Fibroblast of peridontal ligament (primary cell): ENCODE results near the gene TOB2.
"Not testable (repeated sequence)": the region's sequence is repeated elsewhere in the genome, so short reads cannot be mapped to it uniquely, and the experiment has no call there.

Source experiments
- DNase-seq: peaks from one replicate; pipeline ENCODE4 v3.0.0-alpha.2; 2010; ENCODE audit errors: extremely low read depth

TOB2 gene

GRCh38 chr22:41468381-41469217, 22.0 kb upstream of the TOB2 start, which contains the start of the genes ACO2 and PHF5A:
Gene ACO2 (plus strand): TSS chr22:41469117. CDS start chr22:41469147, 30 bp downstream.
Gene PHF5A (minus strand): TSS chr22:41468692. CDS start chr22:41468653, 39 bp downstream.
- peak; percentile 99 for DNase-seq

- no peak for DNase-seq
Observed at GRCh38 chr22:41461901-41462300, 15.3 kb upstream of the TOB2 start.

- DNase-seq: not testable (repeated sequence)
Observed at GRCh38 chr22:41460071-41460470, 13.5 kb upstream of the TOB2 start.

- DNase-seq: no peak
Observed at GRCh38 chr22:41459431-41459830, 12.8 kb upstream of the TOB2 start.

- no peak for DNase-seq
Observed at GRCh38 chr22:41458161-41458728, 11.6 kb upstream of the TOB2 start.

- DNase-seq: peak; percentile 99
Observed at GRCh38 chr22:41448189-41448808, 1.7 kb upstream of the TOB2 start.

- DNase-seq: peak; percentile 46
Observed at GRCh38 chr22:41447435-41448188, 1.0 kb upstream of the TOB2 start.

- no peak for DNase-seq
Observed at GRCh38 chr22:41446057-41446501, 522 bp downstream of the TOB2 start.

- no peak for DNase-seq
Observed at GRCh38 chr22:41445129-41446056, 1.2 kb downstream of the TOB2 start.

- DNase-seq: peak; percentile 94
Observed at GRCh38 chr22:41444360-41445128, 2.1 kb downstream of the TOB2 start.

- DNase-seq: no peak
Observed at GRCh38 chr22:41442240-41442792, 4.3 kb downstream of the TOB2 start.

GRCh38 chr22:41440511-41440910, 6.1 kb downstream of the TOB2 start:
- not testable (repeated sequence) for DNase-seq

GRCh38 chr22:41437198-41437597, 9.4 kb downstream of the TOB2 start:
- no peak for DNase-seq

- no peak for DNase-seq
Observed at GRCh38 chr22:41436322-41437113, 10.1 kb downstream of the TOB2 start.

- DNase-seq: no peak
Observed at GRCh38 chr22:41435560-41435959, 11.0 kb downstream of the TOB2 start.

- DNase-seq: not testable (repeated sequence)
Observed at GRCh38 chr22:41434361-41435003, 12.1 kb downstream of the TOB2 start.

GRCh38 chr22:41433480-41433879, 13.1 kb downstream of the TOB2 start:
- peak; percentile 62 for DNase-seq

GRCh38 chr22:41431656-41432055, 14.9 kb downstream of the TOB2 start:
- DNase-seq: no peak
